Subcutaneous abdominal adipose tissue (tissue), 5 donors: ENCODE results near the gene EPB41L3.

Source experiments
- H3K27ac ChIP-seq: one replicate; pipeline ENCODE4 v1.7.0; 2013; ENCODE audit warnings: low read depth, mild to moderate bottlenecking, inconsistent platforms, low read length, moderate library complexity
- H3K27me3 ChIP-seq, 5 donors: one replicate each; pipeline ENCODE4 v1.7.0; 2013; ENCODE audit warnings: low read length in 5 of 5, inconsistent platforms in 1 of 5; ENCODE audit not compliant: control insufficient read depth in 5 of 5, insufficient read depth in 4 of 5
- H3K36me3 ChIP-seq, 5 donors: one replicate each; pipeline ENCODE4 v1.7.0; 2013; ENCODE audit warnings: low read length in 5 of 5; ENCODE audit not compliant: control insufficient read depth in 5 of 5, insufficient read depth in 5 of 5
- H3K4me1 ChIP-seq, 5 donors: one replicate each; pipeline ENCODE4 v1.7.0; 2013; ENCODE audit warnings: low read length in 5 of 5, mild to moderate bottlenecking in 3 of 5, moderate library complexity in 1 of 5; ENCODE audit not compliant: control insufficient read depth in 5 of 5, insufficient read depth in 5 of 5
- H3K4me3 ChIP-seq, 5 donors: one replicate each; pipeline ENCODE4 v1.7.0; 2013; ENCODE audit warnings: low read length in 5 of 5, low read depth in 1 of 5
- H3K9ac ChIP-seq, 5 donors: one replicate each; pipeline ENCODE4 v1.7.0; 2013; ENCODE audit warnings: low read length in 5 of 5, mild to moderate bottlenecking in 4 of 5, moderate library complexity in 3 of 5
- H3K9me3 ChIP-seq, 5 donors: one replicate each; pipeline ENCODE4 v1.7.0; 2013; ENCODE audit warnings: low read length in 5 of 5; ENCODE audit not compliant: control insufficient read depth in 5 of 5
- donor health status: healthy.
- donor health status: healthy.
- donor health status: healthy.
- donor health status: healthy.
- donor health status: healthy.

The EPB41L3 gene

GRCh38 chr18:5422626-5423025, 121.2 kb downstream of the EPB41L3 start:
- H3K4me3 ChIP-seq: no peak overlapping the region
- no peaks in the 10 kb centered on the region for H3K9me3 ChIP-seq
- no peaks in the 10 kb centered on the region for H3K27me3 ChIP-seq
- no peak overlapping the region for H3K27ac ChIP-seq
- H3K9ac ChIP-seq: no peak overlapping the region
- H3K4me1 ChIP-seq: peaks cover 0 to 9% (median 3%) of the 10 kb centered on the region in 5 donors
- H3K36me3 ChIP-seq: peaks cover 21 to 34% (median 22%) of the 10 kb centered on the region in 5 donors

GRCh38 chr18:5421981-5422380, 121.8 kb downstream of the EPB41L3 start:
- Histone ChIP-seq H3K36me3 (peaks cover 22 to 33% (median 25%) of the 10 kb centered on the region in 5 donors), H3K9me3 (no peaks in the 10 kb centered on the region), H3K9ac (no peak overlapping the region), H3K4me3 (no peak overlapping the region), H3K4me1 (peaks cover 0 to 10% (median 5%) of the 10 kb centered on the region in 5 donors), H3K27me3 (no peaks in the 10 kb centered on the region), H3K27ac (no peak overlapping the region)

- H3K9ac ChIP-seq: no peak overlapping the region
Measured at GRCh38 chr18:5420906-5421305, 122.9 kb downstream of the EPB41L3 start.

GRCh38 chr18:5419601-5420000, 124.2 kb downstream of the EPB41L3 start:
- Histone ChIP-seq H3K4me3 (no peak overlapping the region), H3K27me3 (no peaks in the 10 kb centered on the region), H3K9me3 (no peaks in the 10 kb centered on the region), H3K4me1 (peaks cover 0 to 12% (median 5%) of the 10 kb centered on the region in 5 donors), H3K9ac (no peak overlapping the region), H3K27ac (no peak overlapping the region), H3K36me3 (peaks cover 22 to 44% (median 40%) of the 10 kb centered on the region in 5 donors)

More at GRCh38 chr18:5420906-5421305, 122.9 kb downstream of the EPB41L3 start:
- H3K27me3 ChIP-seq: no peaks in the 10 kb centered on the region
- peaks cover 22 to 35% (median 27%) of the 10 kb centered on the region in 5 donors for H3K36me3 ChIP-seq
- H3K27ac ChIP-seq: peak overlapping the region; percentile 11
- H3K9me3 ChIP-seq: no peaks in the 10 kb centered on the region
- H3K4me3 ChIP-seq: no peak overlapping the region
- peaks cover 0 to 12% (median 5%) of the 10 kb centered on the region in 5 donors for H3K4me1 ChIP-seq

GRCh38 chr18:5419030-5419429, 124.8 kb downstream of the EPB41L3 start:
- H3K27me3 ChIP-seq: no peaks in the 10 kb centered on the region
- H3K9me3 ChIP-seq: no peaks in the 10 kb centered on the region
- no peak overlapping the region for H3K9ac ChIP-seq
- no peak overlapping the region for H3K27ac ChIP-seq
- H3K4me3 ChIP-seq: no peak overlapping the region
- peaks cover 0 to 12% (median 5%) of the 10 kb centered on the region in 5 donors for H3K4me1 ChIP-seq
- peaks cover 22 to 45% (median 40%) of the 10 kb centered on the region in 5 donors for H3K36me3 ChIP-seq

- peak overlapping the region in 1 of 5 donors; percentile 15 for H3K4me3 ChIP-seq
- H3K27me3 ChIP-seq: no peaks in the 10 kb centered on the region
- no peaks in the 10 kb centered on the region for H3K9me3 ChIP-seq
- H3K36me3 ChIP-seq: peaks cover 8 to 33% (median 27%) of the 10 kb centered on the region in 5 donors
- peaks cover 0 to 12% (median 5%) of the 10 kb centered on the region in 5 donors for H3K4me1 ChIP-seq
- no peak overlapping the region for H3K27ac ChIP-seq
- H3K9ac ChIP-seq: no peak overlapping the region
Measured at GRCh38 chr18:5417342-5417741, 126.5 kb downstream of the EPB41L3 start.

- H3K27ac ChIP-seq: no peak overlapping the region
- H3K9ac ChIP-seq: no peak overlapping the region
- peaks cover 0 to 11% (median 5%) of the 10 kb centered on the region in 5 donors for H3K4me1 ChIP-seq
- peaks cover 7 to 30% (median 27%) of the 10 kb centered on the region in 5 donors for H3K36me3 ChIP-seq
- no peak overlapping the region for H3K4me3 ChIP-seq
- no peaks in the 10 kb centered on the region for H3K9me3 ChIP-seq
- H3K27me3 ChIP-seq: no peaks in the 10 kb centered on the region
Measured at GRCh38 chr18:5416112-5416511, 127.7 kb downstream of the EPB41L3 start.

GRCh38 chr18:5415665-5416064, 128.1 kb downstream of the EPB41L3 start:
- Histone ChIP-seq H3K9ac (no peak overlapping the region), H3K27ac (no peak overlapping the region), H3K4me1 (peaks cover 0 to 7% (median 3%) of the 10 kb centered on the region in 5 donors), H3K27me3 (no peaks in the 10 kb centered on the region), H3K36me3 (peaks cover 7 to 30% (median 27%) of the 10 kb centered on the region in 5 donors), H3K4me3 (no peak overlapping the region), H3K9me3 (no peaks in the 10 kb centered on the region)

GRCh38 chr18:5415031-5415430, 128.8 kb downstream of the EPB41L3 start:
- no peak overlapping the region for H3K9ac ChIP-seq
- H3K36me3 ChIP-seq: peaks cover 7 to 36% (median 27%) of the 10 kb centered on the region in 5 donors
- H3K27ac ChIP-seq: no peak overlapping the region
- H3K27me3 ChIP-seq: no peaks in the 10 kb centered on the region
- H3K4me3 ChIP-seq: no peak overlapping the region
- H3K4me1 ChIP-seq: peaks cover 0 to 7% (median 0%) of the 10 kb centered on the region in 5 donors
- H3K9me3 ChIP-seq: no peaks in the 10 kb centered on the region

GRCh38 chr18:5414546-5414945, 129.3 kb downstream of the EPB41L3 start:
- Histone ChIP-seq H3K4me1 (peaks cover 0 to 7% (median 0%) of the 10 kb centered on the region in 5 donors), H3K36me3 (peaks cover 7 to 35% (median 26%) of the 10 kb centered on the region in 5 donors), H3K9me3 (no peaks in the 10 kb centered on the region), H3K27ac (no peak overlapping the region), H3K27me3 (no peaks in the 10 kb centered on the region), H3K4me3 (no peak overlapping the region), H3K9ac (no peak overlapping the region)
